Trophoblast cell (in vitro differentiated cells and primary cell): Measurements from ENCODE around the gene OXT.

Experiments
- DNase-seq, 2 donors: peaks; one replicate each; pipeline ENCODE4 v3.0.0-alpha.2; 2016
- H2AFZ ChIP-seq: 2 replicates; pipeline ENCODE4 v1.6.1; 2013; ENCODE audit warnings: low read length, moderate library complexity, mild to moderate bottlenecking; ENCODE audit not compliant: insufficient read depth, poor library complexity
- H2AK5ac ChIP-seq: 2 replicates; pipeline ENCODE4 v1.6.1; 2013; ENCODE audit warnings: mild to moderate bottlenecking, low read length
- H2BK120ac ChIP-seq: 2 replicates; pipeline ENCODE4 v1.6.1; 2013; ENCODE audit warnings: low read length, mild to moderate bottlenecking, moderate library complexity; ENCODE audit not compliant: insufficient read depth, poor library complexity
- H2BK12ac ChIP-seq: 2 replicates; pipeline ENCODE4 v1.6.1; 2013; ENCODE audit warnings: mild to moderate bottlenecking, low read length, moderate library complexity
- H2BK5ac ChIP-seq: 2 replicates; pipeline ENCODE4 v1.6.1; 2013; ENCODE audit warnings: low read length, low read depth, moderate library complexity, mild to moderate bottlenecking; ENCODE audit not compliant: poor library complexity
- H3K14ac ChIP-seq: 2 replicates; pipeline ENCODE4 v1.6.1; 2013; ENCODE audit warnings: mild to moderate bottlenecking, low read length
- H3K18ac ChIP-seq: 2 replicates; pipeline ENCODE4 v1.6.1; 2013; ENCODE audit warnings: mild to moderate bottlenecking, low read length
- H3K23ac ChIP-seq: 2 replicates; pipeline ENCODE4 v1.6.1; 2013; ENCODE audit warnings: low read length
- H3K27ac ChIP-seq: 2 replicates; pipeline ENCODE4 v1.5.1; 2013; ENCODE audit warnings: low read depth, mild to moderate bottlenecking, inconsistent platforms, low read length, moderate library complexity
- H3K27me3 ChIP-seq: 2 replicates; pipeline ENCODE4 v1.6.1; 2013; ENCODE audit warnings: inconsistent platforms, mild to moderate bottlenecking, low read length, moderate library complexity; ENCODE audit not compliant: insufficient read depth
- H3K36me3 ChIP-seq, 2 experiments: 1 replicate in 1 of 2; 2 replicates in 1 of 2; pipeline ENCODE4 v1.6.1; 2013; ENCODE audit warnings: low read length in 2 of 2, mild to moderate bottlenecking in 2 of 2, moderate library complexity in 1 of 2; ENCODE audit not compliant: insufficient read depth in 2 of 2, control insufficient read depth in 1 of 2
- H3K4ac ChIP-seq: 2 replicates; pipeline ENCODE4 v1.6.1; 2013; ENCODE audit warnings: low read depth, mild to moderate bottlenecking, low read length, moderate library complexity
- H3K4me1 ChIP-seq, 2 experiments: 1 replicate in 1 of 2; 2 replicates in 1 of 2; pipeline ENCODE4 v1.6.1; 2013; ENCODE audit warnings: low read length in 2 of 2, mild to moderate bottlenecking in 2 of 2, moderate library complexity in 1 of 2; ENCODE audit not compliant: insufficient read depth in 2 of 2, control insufficient read depth in 1 of 2
- H3K4me2 ChIP-seq: 2 replicates; pipeline ENCODE4 v1.6.1; 2013; ENCODE audit warnings: inconsistent platforms, mild to moderate bottlenecking, low read length, moderate library complexity
- H3K4me3 ChIP-seq: 2 replicates; pipeline ENCODE4 v1.5.1; 2013; ENCODE audit warnings: mild to moderate bottlenecking, low read depth, low read length, inconsistent platforms
- H3K79me1 ChIP-seq: one replicate; pipeline ENCODE4 v1.6.1; 2013; ENCODE audit warnings: low read length
- H3K79me2 ChIP-seq: 2 replicates; pipeline ENCODE4 v1.6.1; 2013; ENCODE audit warnings: low read length, mild to moderate bottlenecking; ENCODE audit not compliant: control insufficient read depth, insufficient read depth, poor library complexity
- H3K9ac ChIP-seq: 2 replicates; pipeline ENCODE4 v1.6.1; 2013; ENCODE audit warnings: mild to moderate bottlenecking, low read length
- H3K9me3 ChIP-seq: 2 replicates; pipeline ENCODE4 v1.6.1; 2013; ENCODE audit warnings: low read depth, mild to moderate bottlenecking, control low read depth, inconsistent platforms, low read length; ENCODE audit not compliant: insufficient read depth
- H4K12ac ChIP-seq: 2 replicates; pipeline ENCODE4 v1.6.1; 2013; ENCODE audit warnings: low read depth, mild to moderate bottlenecking, low read length, moderate library complexity
- H4K8ac ChIP-seq: 2 replicates; pipeline ENCODE4 v1.6.1; 2013; ENCODE audit warnings: low read depth, mild to moderate bottlenecking, low read length, moderate library complexity
- H4K91ac ChIP-seq: one replicate; pipeline ENCODE4 v1.6.1; 2013; ENCODE audit warnings: low read depth, mild to moderate bottlenecking, low read length, moderate library complexity
- WGBS: extraction: QIAGEN DNeasy Blood & Tissue Kit; methylation state at CpG from one replicate; pipeline ENCODE4 v1.1.7; 2013; ENCODE audit warnings: missing lambda C conversion rate; ENCODE audit not compliant: insufficient read length, insufficient coverage; ENCODE audit errors: extremely low coverage; 5-methylcytosine and 5-hydroxymethylcytosine counted together

Gene OXT

GRCh38 chr20:3105256-3106137 is 34.1 kb downstream of the OXT start:
- Histone ChIP-seq H3K27me3 (no peaks in the 10 kb centered on the region), H3K14ac (no peak overlapping the region), H3K4me3 (no peak overlapping the region), H4K12ac (no peak overlapping the region), H2AFZ (no peak overlapping the region), H4K8ac (no peak overlapping the region), H4K91ac (no peak overlapping the region), H2AK5ac (no peak overlapping the region), H3K23ac (no peak overlapping the region), H3K79me2 (no peaks in the 10 kb centered on the region), H3K36me3 (peaks cover 12 to 21% of the 10 kb centered on the region in 2 experiments), H3K4me1 (no peaks in the 10 kb centered on the region), H3K4me2 (no peak overlapping the region), H2BK120ac (no peak overlapping the region), H3K9ac (no peak overlapping the region), H3K9me3 (no peaks in the 10 kb centered on the region), H2BK5ac (no peak overlapping the region), H3K27ac (no peak overlapping the region), H3K18ac (no peak overlapping the region), H2BK12ac (no peak overlapping the region), H3K4ac (no peak overlapping the region), H3K79me1 (no peaks in the 10 kb centered on the region)
- DNase-seq: no peak
- WGBS: no CpG with 5 or more reads among the region's 18 CpGs

- no peak overlapping the region for H3K4ac ChIP-seq
- no CpG with 5 or more reads among the region's 3 CpGs for WGBS
- H3K4me3 ChIP-seq: no peak overlapping the region
These were observed 34.8 kb downstream of the OXT start for GRCh38 chr20:3106185-3106584.

GRCh38 chr20:3106658-3107463 is 35.4 kb downstream of the OXT start:
- no peak for DNase-seq
- H3K23ac ChIP-seq: no peak overlapping the region
- no peaks in the 10 kb centered on the region for H3K79me1 ChIP-seq
- no peak overlapping the region for H3K4ac ChIP-seq
- no peak overlapping the region for H3K9ac ChIP-seq
- no peak overlapping the region for H3K18ac ChIP-seq
- WGBS: no CpG with 5 or more reads among the region's 14 CpGs
- H2AFZ ChIP-seq: no peak overlapping the region
- no peaks in the 10 kb centered on the region for H3K79me2 ChIP-seq
- no peak overlapping the region for H2BK12ac ChIP-seq
- no peak overlapping the region for H4K91ac ChIP-seq
- no peak overlapping the region for H4K8ac ChIP-seq
- no peak overlapping the region for H3K4me3 ChIP-seq
- no peak overlapping the region for H3K4me2 ChIP-seq
- H3K27ac ChIP-seq: no peak overlapping the region
- no peak overlapping the region for H2BK5ac ChIP-seq
- no peak overlapping the region for H2BK120ac ChIP-seq
- H3K14ac ChIP-seq: no peak overlapping the region
- peak overlapping the region; percentile 21 for H4K12ac ChIP-seq
- H3K27me3 ChIP-seq: no peaks in the 10 kb centered on the region
- H3K36me3 ChIP-seq: peaks cover 12 to 21% of the 10 kb centered on the region in 2 experiments
- H2AK5ac ChIP-seq: no peak overlapping the region
- H3K9me3 ChIP-seq: no peaks in the 10 kb centered on the region
- no peaks in the 10 kb centered on the region for H3K4me1 ChIP-seq

More at GRCh38 chr20:3106185-3106584, 34.8 kb downstream of the OXT start:
- Histone ChIP-seq H3K14ac (no peak overlapping the region), H3K4me2 (no peak overlapping the region), H3K36me3 (peaks cover 12 to 21% of the 10 kb centered on the region in 2 experiments), H2BK120ac (no peak overlapping the region), H4K8ac (no peak overlapping the region), H3K23ac (no peak overlapping the region), H2AK5ac (no peak overlapping the region), H3K18ac (no peak overlapping the region), H3K79me2 (no peaks in the 10 kb centered on the region), H2BK5ac (no peak overlapping the region), H3K9me3 (no peaks in the 10 kb centered on the region), H2AFZ (no peak overlapping the region), H3K4me1 (no peaks in the 10 kb centered on the region), H3K27me3 (no peaks in the 10 kb centered on the region), H3K27ac (no peak overlapping the region), H4K91ac (no peak overlapping the region), H3K79me1 (no peaks in the 10 kb centered on the region), H4K12ac (no peak overlapping the region), H3K9ac (no peak overlapping the region), H2BK12ac (no peak overlapping the region)
- DNase-seq: no peak

GRCh38 chr20:3107464-3108025 is 36.1 kb downstream of the OXT start:
- H3K9ac ChIP-seq: no peak overlapping the region
- H2AK5ac ChIP-seq: no peak overlapping the region
- no peak overlapping the region for H4K91ac ChIP-seq
- H3K18ac ChIP-seq: no peak overlapping the region
- H2BK12ac ChIP-seq: no peak overlapping the region
- H3K4ac ChIP-seq: no peak overlapping the region
- no peak overlapping the region for H3K4me3 ChIP-seq
- no peak overlapping the region for H2BK5ac ChIP-seq
- H3K4me2 ChIP-seq: no peak overlapping the region
- no peak overlapping the region for H3K14ac ChIP-seq
- H3K36me3 ChIP-seq: peaks cover 12 to 21% of the 10 kb centered on the region in 2 experiments
- no peak overlapping the region for H3K27ac ChIP-seq
- no peaks in the 10 kb centered on the region for H3K4me1 ChIP-seq
- no peak overlapping the region for H3K23ac ChIP-seq
- WGBS: no CpG with 5 or more reads among the region's 12 CpGs
- peak overlapping the region; percentile 5 for H4K12ac ChIP-seq
- no peaks in the 10 kb centered on the region for H3K9me3 ChIP-seq
- no peak for DNase-seq
- no peak overlapping the region for H2BK120ac ChIP-seq
- no peaks in the 10 kb centered on the region for H3K79me2 ChIP-seq
- H3K27me3 ChIP-seq: no peaks in the 10 kb centered on the region
- H3K79me1 ChIP-seq: no peaks in the 10 kb centered on the region
- H2AFZ ChIP-seq: no peak overlapping the region
- H4K8ac ChIP-seq: no peak overlapping the region
